C4-2B (cell line): ENCODE measurements around the gene ACP7.

Experiments
- ZFX ChIP-seq: fragments of 450-650 bp; IDR thresholded peaks from 2 replicates; pipeline ENCODE4 v1.6.1; 2017
- TF ChIP-seq, protein P1 (sequence below): fragments of 450-650 bp; conservative IDR thresholded peaks from 2 replicates; pipeline ENCODE4 v1.5.1; 2017; ENCODE audit warnings: mild to moderate bottlenecking

DNA sequence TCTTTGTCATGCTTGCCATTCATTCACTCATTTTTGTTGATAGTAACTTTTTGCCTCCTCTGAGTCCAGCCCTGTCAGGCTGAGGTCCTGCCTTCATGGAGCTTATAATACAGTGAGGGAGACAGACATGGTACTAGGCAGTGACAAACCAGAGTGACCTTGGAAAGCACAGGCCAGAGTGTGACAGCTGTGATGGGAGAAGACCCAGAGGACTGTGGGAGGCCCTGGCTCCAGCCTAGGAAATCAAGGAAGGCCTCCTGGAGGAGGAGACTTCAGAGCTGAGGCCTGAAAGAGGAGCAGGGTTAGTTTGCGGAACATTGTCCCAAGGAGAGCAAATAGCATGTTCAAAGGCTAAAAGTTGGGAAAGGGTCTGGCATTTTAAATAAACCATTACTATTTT is 61.9 kb downstream of the ACP7 start:
- TF ChIP-seq, protein P1, sequence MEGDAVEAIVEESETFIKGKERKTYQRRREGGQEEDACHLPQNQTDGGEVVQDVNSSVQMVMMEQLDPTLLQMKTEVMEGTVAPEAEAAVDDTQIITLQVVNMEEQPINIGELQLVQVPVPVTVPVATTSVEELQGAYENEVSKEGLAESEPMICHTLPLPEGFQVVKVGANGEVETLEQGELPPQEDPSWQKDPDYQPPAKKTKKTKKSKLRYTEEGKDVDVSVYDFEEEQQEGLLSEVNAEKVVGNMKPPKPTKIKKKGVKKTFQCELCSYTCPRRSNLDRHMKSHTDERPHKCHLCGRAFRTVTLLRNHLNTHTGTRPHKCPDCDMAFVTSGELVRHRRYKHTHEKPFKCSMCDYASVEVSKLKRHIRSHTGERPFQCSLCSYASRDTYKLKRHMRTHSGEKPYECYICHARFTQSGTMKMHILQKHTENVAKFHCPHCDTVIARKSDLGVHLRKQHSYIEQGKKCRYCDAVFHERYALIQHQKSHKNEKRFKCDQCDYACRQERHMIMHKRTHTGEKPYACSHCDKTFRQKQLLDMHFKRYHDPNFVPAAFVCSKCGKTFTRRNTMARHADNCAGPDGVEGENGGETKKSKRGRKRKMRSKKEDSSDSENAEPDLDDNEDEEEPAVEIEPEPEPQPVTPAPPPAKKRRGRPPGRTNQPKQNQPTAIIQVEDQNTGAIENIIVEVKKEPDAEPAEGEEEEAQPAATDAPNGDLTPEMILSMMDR: no peak
- no peak for TF ChIP-seq ZFX
